ENCODE measurements around the gene PPFIA3. TPM values are rescaled to one million over a fixed set of nuclear protein-coding genes. Genes with fewer than 3 reads are reported as not detected.

The PPFIA3 gene
- total RNA-seq, 2 donors from 2014 or later = 7.0 to 11.3 TPM

Other genes with a start within 250 kb of the PPFIA3 start
- 100 to 1,000 TPM in 1 of 2 donors, 10 to 100 TPM in 1; 74.1 to 111 TPM for gene PPP1R15A, start 247.1 kb upstream of the PPFIA3 start, total RNA-seq
- not detected for gene TULP2, start 220.8 kb upstream of the PPFIA3 start, total RNA-seq
- gene NUCB1, start 219.2 kb upstream of the PPFIA3 start, total RNA-seq = 100 to 1,000 TPM; 213 to 270 TPM
- under 1 TPM in 1 of 2 donors, not detected in 1; 0.43 TPM for gene DHDH, start 185.8 kb upstream of the PPFIA3 start, total RNA-seq
- gene BAX, start 164.7 kb upstream of the PPFIA3 start, total RNA-seq = 100 to 1,000 TPM; 203 to 305 TPM
- gene FTL, start 154.2 kb upstream of the PPFIA3 start, total RNA-seq = 1,000 to 10,000 TPM; 1,643 to 2,467 TPM
- gene GYS1, start 126.2 kb upstream of the PPFIA3 start, total RNA-seq = 100 to 1,000 TPM in 1 of 2 donors, 10 to 100 TPM in 1; 85.7 to 119 TPM
- gene RUVBL2, start 125.7 kb upstream of the PPFIA3 start, total RNA-seq = 100 to 1,000 TPM; 101 to 173 TPM
- not detected for gene LHB, start 102.5 kb upstream of the PPFIA3 start, total RNA-seq
- not detected for gene CGB3, start 95.2 kb upstream of the PPFIA3 start, total RNA-seq
- not detected for gene CGB2, start 87.7 kb upstream of the PPFIA3 start, total RNA-seq
- not detected for gene CGB1, start 82.6 kb upstream of the PPFIA3 start, total RNA-seq
- not detected for gene CGB5, start 75.7 kb upstream of the PPFIA3 start, total RNA-seq
- gene CGB8, start 70.4 kb upstream of the PPFIA3 start, total RNA-seq = not detected
- not detected for gene CGB7, start 61.8 kb upstream of the PPFIA3 start, total RNA-seq
- not detected for gene NTF4, start 54.7 kb upstream of the PPFIA3 start, total RNA-seq
- gene KCNA7, start 46.8 kb upstream of the PPFIA3 start, total RNA-seq = not detected
- gene SNRNP70, start 34.1 kb upstream of the PPFIA3 start, total RNA-seq = 100 to 1,000 TPM; 185 to 346 TPM
- gene LIN7B, start 5.2 kb upstream of the PPFIA3 start, total RNA-seq = 1 to 10 TPM; 6.0 to 6.1 TPM
- 1 to 10 TPM in 1 of 2 donors, under 1 TPM in 1; 0.95 to 2.9 TPM for gene C19orf73, start 401 bp upstream of the PPFIA3 start, total RNA-seq
- not detected for gene HRC, start 35.9 kb downstream of the PPFIA3 start, total RNA-seq
- gene TRPM4, start 38.2 kb downstream of the PPFIA3 start, total RNA-seq = not detected
- 1 to 10 TPM; 4.2 to 5.3 TPM for gene SLC6A16, start 205.6 kb downstream of the PPFIA3 start, total RNA-seq
- gene CD37, start 215.9 kb downstream of the PPFIA3 start, total RNA-seq = 100 to 1,000 TPM; 102 to 122 TPM
- not detected for gene TEAD2, start 242.9 kb downstream of the PPFIA3 start, total RNA-seq
- not detected for gene DKKL1, start 244.3 kb downstream of the PPFIA3 start, total RNA-seq